DND-41 (cell line): ENCODE measurements around the gene SPARC.

Experiments used
- ATAC-seq: fragments of 200-7000 bp; cut with Tn5 transposase; 3 replicates; pipeline ENCODE4 v1.9.1; 2021; ENCODE audit warnings: low read depth; ENCODE audit not compliant: insufficient read depth
- DNase-seq: peaks from one replicate; pipeline ENCODE4 v3.0.0-alpha.2; 2020
- H2AFZ ChIP-seq: 2 replicates; pipeline ENCODE4 v1.6.0; 2012; ENCODE audit warnings: low read depth, low read length
- H3K27ac ChIP-seq: 2 replicates; pipeline ENCODE4 v1.5.1; 2012; ENCODE audit warnings: low read length, inconsistent platforms
- H3K27me3 ChIP-seq: fragments of 200-600 bp; sonication (generic); 2 replicates; pipeline ENCODE4 v1.6.0; 2012; ENCODE audit warnings: low read length, mild to moderate bottlenecking, inconsistent platforms; ENCODE audit not compliant: insufficient read depth, poor library complexity
- H3K36me3 ChIP-seq: 2 replicates; pipeline ENCODE4 v1.5.1; 2012; ENCODE audit warnings: low read length, inconsistent platforms; ENCODE audit not compliant: insufficient read depth
- H3K4me1 ChIP-seq: 2 replicates; pipeline ENCODE4 v1.5.1; 2012; ENCODE audit warnings: mild to moderate bottlenecking, low read length; ENCODE audit not compliant: insufficient read depth
- H3K4me2 ChIP-seq: 2 replicates; pipeline ENCODE4 v1.6.0; 2012; ENCODE audit warnings: mild to moderate bottlenecking, moderate library complexity, low read length, inconsistent platforms; ENCODE audit not compliant: insufficient read depth
- H3K4me3 ChIP-seq, 2 experiments: fragments of 200-600 bp in 1 of 2; shearing (Covaris generic) in 1 of 2; 2 replicates each; pipeline ENCODE4 v1.5.1; 2012 to 2016; ENCODE audit warnings: inconsistent platforms in 2 of 2, low read length in 2 of 2, mild to moderate bottlenecking in 2 of 2, low read depth in 1 of 2, moderate library complexity in 1 of 2
- H3K79me2 ChIP-seq: 2 replicates; pipeline ENCODE4 v1.6.0; 2012; ENCODE audit warnings: low read length, inconsistent platforms; ENCODE audit not compliant: insufficient read depth
- H3K9ac ChIP-seq: 2 replicates; pipeline ENCODE4 v1.6.0; 2012; ENCODE audit warnings: low read depth, mild to moderate bottlenecking, inconsistent platforms, low read length, moderate library complexity
- H3K9me3 ChIP-seq: 2 replicates; pipeline ENCODE4 v1.5.1; 2012; ENCODE audit warnings: low read length, moderate library complexity, mild to moderate bottlenecking, inconsistent platforms; ENCODE audit not compliant: insufficient read depth, severe bottlenecking
- H4K20me1 ChIP-seq: 2 replicates; pipeline ENCODE4 v1.6.0; 2012; ENCODE audit warnings: low read length; ENCODE audit not compliant: insufficient read depth
- CTCF ChIP-seq: IDR thresholded peaks from 2 replicates; pipeline ENCODE4 v1.5.1; 2012; ENCODE audit warnings: borderline replicate concordance, low read length, moderate library complexity, mild to moderate bottlenecking; ENCODE audit not compliant: poor library complexity, severe bottlenecking; ENCODE audit errors: extremely low read depth
- EZH2 ChIP-seq: IDR thresholded peaks from 3 replicates; pipeline ENCODE4 v1.6.1; 2012; ENCODE audit warnings: borderline replicate concordance, low read depth, mild to moderate bottlenecking, moderate library complexity, low read length, inconsistent platforms; ENCODE audit not compliant: severe bottlenecking

Gene SPARC

GRCh38 chr5:151624476-151624875, 62.2 kb downstream of the SPARC start:
- H3K4me2 ChIP-seq, result no peak overlapping the region
- no peaks in the 10 kb centered on the region for H3K79me2 ChIP-seq
- no peak overlapping the region for H3K4me3 ChIP-seq
- H4K20me1 ChIP-seq, result no peaks in the 10 kb centered on the region; the same call in 1 of the 2 replicates
- H3K36me3 ChIP-seq, result no peaks in the 10 kb centered on the region
- no peaks in the 10 kb centered on the region for H3K4me1 ChIP-seq
- H3K27me3 ChIP-seq, result peaks cover 39% of the 10 kb centered on the region
- DNase-seq, result no peak
- ATAC-seq, result no peak
- no peak overlapping the region for H3K27ac ChIP-seq
- TF ChIP-seq CTCF, result no peak
- TF ChIP-seq EZH2, result no peak
- H3K9ac ChIP-seq, result no peak overlapping the region
- no peak overlapping the region for H2AFZ ChIP-seq
- H3K9me3 ChIP-seq, result no peaks in the 10 kb centered on the region

GRCh38 chr5:151622367-151623088, 64.2 kb downstream of the SPARC start:
- H3K27me3 ChIP-seq, result peaks cover 44% of the 10 kb centered on the region
- no peaks in the 10 kb centered on the region for H3K79me2 ChIP-seq
- peak; percentile 54; the same call in 2 of the 3 replicates for ATAC-seq
- no peaks in the 10 kb centered on the region for H3K36me3 ChIP-seq
- DNase-seq, result peak; percentile 8
- H3K9me3 ChIP-seq, result no peaks in the 10 kb centered on the region
- TF ChIP-seq EZH2 (no peak), CTCF (no peak)
- no peaks in the 10 kb centered on the region for H3K4me1 ChIP-seq
- no peaks in the 10 kb centered on the region for H4K20me1 ChIP-seq
- H3K4me2 ChIP-seq, result no peak overlapping the region
- no peak overlapping the region for H3K9ac ChIP-seq
- no peak overlapping the region for H2AFZ ChIP-seq
- H3K4me3 ChIP-seq, result no peak overlapping the region
- H3K27ac ChIP-seq, result no peak overlapping the region

GRCh38 chr5:151620461-151620840, 66.3 kb downstream of the SPARC start:
- TF ChIP-seq EZH2 (no peak), CTCF (no peak)
- Histone ChIP-seq H2AFZ (no peak overlapping the region), H4K20me1 (no peaks in the 10 kb centered on the region), H3K4me3 (no peak overlapping the region), H3K79me2 (no peaks in the 10 kb centered on the region), H3K27me3 (peaks cover 39% of the 10 kb centered on the region), H3K9me3 (no peaks in the 10 kb centered on the region), H3K27ac (no peak overlapping the region), H3K9ac (no peak overlapping the region), H3K4me1 (no peaks in the 10 kb centered on the region), H3K4me2 (no peak overlapping the region), H3K36me3 (no peaks in the 10 kb centered on the region)
- ATAC-seq, result no peak
- no peak for DNase-seq
